ENCODE measurements around the gene BID. TPM values are rescaled to one million over a fixed set of nuclear protein-coding genes. Genes with fewer than 3 reads are reported as not detected.
A peak's percentile ranks its signal among the peaks of the same experiment; 100 is the strongest.

Gene BID
- total and polyA plus RNA-seq, 8 donors = 3.2 to 15.7 (median 7.9) TPM

DNA sequence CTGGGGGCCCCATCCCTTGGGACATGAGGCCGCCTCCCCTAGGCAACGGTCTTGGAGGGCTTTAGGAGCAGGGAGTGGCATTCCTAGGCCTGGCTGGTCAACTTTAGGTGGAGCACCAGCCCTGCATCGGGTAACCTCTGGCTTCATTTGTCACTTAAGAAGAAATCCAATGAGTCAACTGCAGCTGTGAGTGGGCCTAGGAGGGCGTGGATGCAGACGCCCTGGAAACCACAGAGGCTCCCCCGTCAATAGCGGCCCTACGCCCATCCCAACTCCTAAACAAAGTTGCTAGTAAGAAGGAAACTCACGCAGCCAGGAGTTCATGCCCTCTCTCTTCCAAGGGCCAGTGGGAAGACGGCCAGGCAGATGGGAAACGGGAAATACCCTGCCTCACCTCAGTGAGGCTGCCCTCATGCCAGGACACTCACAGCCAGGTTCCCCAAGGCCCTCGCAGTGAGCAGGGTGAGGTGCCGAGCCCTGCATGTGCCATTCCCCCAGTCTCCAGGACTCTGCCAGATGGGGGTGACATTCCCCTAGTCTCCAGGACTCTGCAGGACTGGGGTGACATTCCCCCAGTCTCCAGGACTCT, 20.8 kb downstream of the BID start:
- H3K4me1 ChIP-seq = no peaks in the 10 kb centered on the region
- TF ChIP-seq CTCF (IDR thresholded peaks at IDR 0.05) = no peak
- no peaks in the 10 kb centered on the region for H3K27me3 ChIP-seq
- intact Hi-C loops (cut with DNase I) = no loop called here
- no peaks in the 10 kb centered on the region for H3K9me3 ChIP-seq
- DNase-seq (no peak), FAIRE-seq (no peak), ATAC-seq (no peak)
- H3K4me3 ChIP-seq = no peak overlapping the region
- no peak overlapping the region for H3K27ac ChIP-seq
- H3K36me3 ChIP-seq = no peaks in the 10 kb centered on the region
- WGBS, 2 donors = 88 to 94% methylated on average over 13 of the region's 13 CpGs

DNA sequence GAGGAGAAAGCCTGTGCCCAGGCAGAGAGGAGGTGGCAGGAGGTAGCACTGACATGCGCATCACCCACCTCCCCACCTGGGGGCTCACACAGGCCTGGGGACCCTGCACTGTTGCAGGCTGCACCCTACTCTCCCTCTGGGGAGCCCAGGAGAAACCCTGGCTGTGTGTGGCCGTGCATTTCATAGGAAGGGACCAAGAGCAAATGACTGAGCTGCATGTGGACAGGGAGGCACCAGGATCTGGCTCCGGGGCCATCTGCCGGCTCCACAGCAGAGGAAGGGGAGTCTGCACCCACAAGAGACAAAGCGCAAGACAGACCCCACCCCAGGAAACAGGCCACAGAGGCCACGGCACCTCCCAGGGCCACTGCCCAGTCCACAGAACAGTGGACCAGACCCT, 22.7 kb downstream of the BID start:
- Histone ChIP-seq H3K4me3 (no peak overlapping the region), H3K27me3 (no peaks in the 10 kb centered on the region), H3K36me3 (no peaks in the 10 kb centered on the region), H3K27ac (no peak overlapping the region), H3K4me1 (no peaks in the 10 kb centered on the region), H3K9me3 (no peaks in the 10 kb centered on the region)
- WGBS, 2 donors = 74 to 85% methylated on average over 6 of the region's 6 CpGs
- no peak for DNase-seq
- ATAC-seq = no peak
- TF ChIP-seq CTCF (IDR thresholded peaks at IDR 0.05) = no peak
- FAIRE-seq = no peak
- intact Hi-C loops (cut with DNase I) = no loop called here

DNA sequence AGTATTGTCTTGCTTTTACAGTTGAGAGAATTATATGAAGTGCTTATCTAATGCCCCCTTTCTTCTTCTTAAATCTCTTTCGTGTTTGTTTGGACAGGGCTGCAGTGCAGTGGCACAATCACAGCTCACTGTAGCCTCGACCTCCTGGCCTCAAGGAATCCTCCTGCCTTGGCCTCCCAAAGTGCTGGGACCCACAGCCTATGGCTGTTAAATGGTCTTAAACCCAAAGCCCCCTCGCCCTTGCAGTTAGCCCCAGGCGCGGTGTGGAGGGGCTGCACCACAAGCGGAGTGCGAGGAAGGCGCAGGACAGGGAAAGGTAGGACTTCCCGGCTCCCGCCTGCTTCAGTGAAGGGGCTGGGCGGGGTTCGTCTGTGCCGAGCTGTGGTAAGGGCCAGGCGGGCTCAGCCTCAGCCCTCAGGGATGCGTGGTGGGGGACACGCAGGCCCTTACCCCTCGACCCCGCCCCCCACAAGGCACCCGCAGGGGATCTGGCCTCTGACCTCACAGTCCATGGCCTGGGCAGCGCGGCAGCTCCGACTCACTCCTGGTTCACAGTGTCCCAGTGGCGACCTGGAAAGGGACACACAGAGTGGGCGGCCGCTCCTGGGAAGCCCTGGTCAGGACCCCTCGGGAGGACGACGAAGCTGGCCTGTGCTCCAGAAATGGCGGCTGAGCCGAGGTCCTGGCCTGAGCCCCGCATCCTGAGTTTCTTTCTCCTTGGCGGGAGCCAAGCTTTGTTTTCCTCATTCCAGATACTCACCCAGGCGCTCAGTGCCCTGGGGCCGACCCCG, 24.5 kb downstream of the BID start:
- TF ChIP-seq CTCF (IDR thresholded peaks at IDR 0.05) = no peak
- no peak for FAIRE-seq
- Histone ChIP-seq H3K9me3 (no peaks in the 10 kb centered on the region), H3K4me3 (no peak overlapping the region), H3K4me1 (no peaks in the 10 kb centered on the region), H3K36me3 (no peaks in the 10 kb centered on the region), H3K27me3 (no peaks in the 10 kb centered on the region), H3K27ac (no peak overlapping the region)
- intact Hi-C loops (cut with DNase I) = no loop called here
- 88 to 90% methylated on average over 35 of the region's 35 CpGs for WGBS, 2 donors
- ATAC-seq = no peak
- DNase-seq = no peak

- WGBS, 2 donors = 83 to 86% methylated on average over 34 to 40 of the region's 40 CpGs
- Histone ChIP-seq H3K9me3 (no peaks in the 10 kb centered on the region), H3K4me1 (no peaks in the 10 kb centered on the region), H3K36me3 (no peaks in the 10 kb centered on the region), H3K27me3 (no peaks in the 10 kb centered on the region), H3K4me3 (no peak overlapping the region), H3K27ac (no peak overlapping the region)
- FAIRE-seq = no peak
- ATAC-seq = peak; percentile 32 to 66 (median 35)
- no peak for DNase-seq
- intact Hi-C loops (cut with DNase I) = no loop called here
- TF ChIP-seq CTCF (IDR thresholded peaks at IDR 0.05) = no peak
Measured at GRCh38 chr22:17748555-17749353, 25.5 kb downstream of the BID start.

Data from pancreas (tissue), 10 donors.